Lung microvascular endothelial cell (primary cell): ENCODE measurements around the gene PTCSC3. TPM values are rescaled to one million over a fixed set of nuclear protein-coding genes. Genes with fewer than 3 reads are reported as not detected.

ENCODE experiments used
- DNase-seq, 2 donors: peaks; one replicate each; pipeline versions ENCODE4 v3.0.0 to v3.0.0-alpha.2; 2010; ENCODE audit warnings: low read depth in 2 of 2
- total RNA-seq: library from RNA; depleted of rRNA; stranded (reverse); fragments of >200 nt; gene quantifications from 2 replicates; pipeline ENCODE4 v1.2.1, GENCODE V29; 2014

Gene PTCSC3
- not detected in 2 replicates for total RNA-seq

DNA sequence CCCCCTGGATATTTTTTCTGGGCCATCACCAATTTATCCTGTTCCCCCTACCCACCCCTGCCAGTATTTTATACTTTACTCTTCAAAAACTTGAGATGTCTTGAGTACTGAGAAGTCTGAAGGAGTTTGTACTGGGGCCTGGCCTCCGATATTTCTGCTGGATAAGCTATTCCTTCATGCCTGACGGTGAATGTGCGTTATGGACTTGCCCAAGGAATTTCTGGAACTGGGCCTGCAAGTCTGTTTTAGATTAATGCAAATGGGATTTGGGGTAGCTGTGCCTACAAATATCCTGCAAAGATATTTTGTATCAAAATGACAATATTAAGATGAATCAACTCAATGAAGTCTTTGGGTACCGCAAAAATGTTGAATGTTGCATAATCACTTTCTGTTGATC, at the start of gene PTCSC3:
PTCSC3 (minus strand) TSS at position 199 of the 400 bp plus-strand sequence.
- DNase-seq, result no peak

DNA sequence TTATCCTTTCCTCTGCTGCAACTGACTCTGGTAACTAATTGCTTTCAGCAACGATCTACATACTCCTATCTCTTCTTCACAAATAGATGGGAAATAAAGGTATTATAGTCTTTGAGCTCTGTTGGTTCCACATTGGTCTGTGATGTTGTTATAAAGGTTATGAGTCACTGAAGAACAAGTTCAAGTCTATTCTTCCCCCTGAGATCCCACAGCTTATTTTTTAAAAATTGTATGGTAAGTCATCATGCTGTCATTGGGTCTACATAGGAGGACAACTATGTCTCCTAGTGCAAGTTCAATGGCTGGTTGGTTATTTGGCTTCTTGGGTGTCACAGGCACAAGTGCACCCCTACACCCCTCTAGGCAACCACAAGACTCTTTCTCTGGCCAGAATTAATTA, 49.6 kb upstream of the PTCSC3 start:
- no peak for DNase-seq

GRCh38 chr14:36224176-36224575, 47.7 kb upstream of the PTCSC3 start:
- DNase-seq, result no peak

DNA sequence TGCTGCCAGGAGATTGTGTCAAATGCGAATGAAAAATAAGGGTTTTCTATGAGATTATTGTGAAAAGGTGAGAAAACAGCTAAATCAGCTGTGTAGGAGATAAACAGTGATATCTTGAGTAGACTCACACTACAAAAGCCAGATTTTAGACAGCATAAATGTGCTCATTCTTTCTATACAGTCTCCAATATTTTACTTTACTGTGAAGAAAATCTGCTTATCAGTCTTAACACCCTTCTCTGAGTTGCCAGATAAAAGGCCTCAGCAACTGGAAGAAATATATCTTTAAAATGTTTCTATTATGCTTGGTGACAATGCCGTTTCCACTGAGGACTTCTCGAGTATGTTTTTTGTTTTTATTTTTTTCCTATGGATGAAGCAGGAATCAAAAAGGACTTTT, 47.0 kb upstream of the PTCSC3 start:
- no peak for DNase-seq

DNA sequence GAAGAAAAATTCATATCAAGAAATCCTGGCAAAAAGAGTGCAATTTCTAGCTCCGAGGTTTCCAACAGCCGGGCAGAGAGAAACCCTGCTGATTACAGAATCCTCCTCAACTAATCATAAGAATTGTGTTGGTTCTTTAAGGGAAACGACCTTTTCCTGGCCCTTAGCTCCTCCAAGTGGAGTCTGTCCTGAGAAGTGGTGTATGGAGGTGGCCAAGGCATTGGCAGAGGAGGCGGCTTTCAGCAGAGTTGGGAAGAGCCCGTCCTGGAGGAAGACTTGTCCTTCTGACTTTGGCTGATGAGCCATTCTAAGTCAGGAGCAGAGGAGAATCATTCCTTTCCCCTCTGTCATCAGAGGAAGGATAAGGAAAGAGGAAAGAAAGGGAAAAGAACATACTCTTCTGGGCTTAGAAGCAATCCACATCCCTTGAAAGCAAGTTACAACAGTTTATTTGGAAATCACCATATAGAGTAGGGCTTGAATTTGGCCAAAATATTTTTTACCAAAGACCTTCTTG, 46.5 kb upstream of the PTCSC3 start:
- DNase-seq, result no peak

GRCh38 chr14:36222337-36222736, 45.8 kb upstream of the PTCSC3 start:
- DNase-seq, result no peak

DNA sequence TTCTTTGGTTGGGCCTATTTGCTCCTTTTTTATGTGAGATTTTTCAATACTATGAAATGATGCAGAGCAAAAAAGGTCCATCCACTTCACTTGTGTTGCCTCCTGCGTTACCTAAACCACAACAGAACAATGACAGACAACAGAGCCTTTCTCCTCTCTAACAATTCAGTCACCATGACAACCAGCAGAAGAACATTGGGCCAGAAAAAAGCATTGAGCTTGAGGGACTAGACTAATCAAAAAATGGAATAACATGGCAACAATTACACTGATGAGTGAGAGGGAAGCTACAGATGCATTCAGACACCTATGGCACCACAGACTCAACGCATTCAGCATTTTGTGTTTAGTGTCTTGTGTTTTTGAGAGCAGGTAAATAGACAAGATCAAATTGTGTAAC, 44.6 kb upstream of the PTCSC3 start:
- DNase-seq, result no peak

- DNase-seq, result no peak
These were observed 41.2 kb upstream of the PTCSC3 start for GRCh38 chr14:36217732-36218131.

DNA sequence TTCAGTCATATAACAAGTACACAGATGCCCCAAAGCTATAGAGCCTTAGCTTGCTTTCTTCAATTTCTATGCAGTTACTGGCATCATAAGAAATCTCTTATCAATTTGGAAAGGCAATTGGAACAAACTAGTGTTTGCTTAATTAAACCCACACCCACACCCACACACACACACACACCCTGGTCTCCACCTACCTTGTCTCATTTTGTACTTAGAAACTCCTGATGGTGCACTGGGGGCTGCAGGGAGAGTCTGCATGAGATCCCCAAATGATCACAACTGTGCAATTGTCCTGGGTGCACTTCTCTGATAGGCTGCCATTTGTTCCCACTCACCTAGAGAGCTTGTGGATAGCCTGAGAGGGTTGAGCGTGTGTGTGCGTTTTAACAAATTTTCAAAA, 40.5 kb upstream of the PTCSC3 start:
- DNase-seq, result no peak

GRCh38 chr14:36215217-36215598, 38.7 kb upstream of the PTCSC3 start:
- no peak for DNase-seq

- no peak for DNase-seq
These were observed 38.1 kb upstream of the PTCSC3 start for GRCh38 chr14:36214476-36215216.

- DNase-seq, result no peak
These were observed 36.5 kb upstream of the PTCSC3 start for GRCh38 chr14:36212987-36213386.

GRCh38 chr14:36212577-36212976, 36.1 kb upstream of the PTCSC3 start:
- no peak for DNase-seq

DNA sequence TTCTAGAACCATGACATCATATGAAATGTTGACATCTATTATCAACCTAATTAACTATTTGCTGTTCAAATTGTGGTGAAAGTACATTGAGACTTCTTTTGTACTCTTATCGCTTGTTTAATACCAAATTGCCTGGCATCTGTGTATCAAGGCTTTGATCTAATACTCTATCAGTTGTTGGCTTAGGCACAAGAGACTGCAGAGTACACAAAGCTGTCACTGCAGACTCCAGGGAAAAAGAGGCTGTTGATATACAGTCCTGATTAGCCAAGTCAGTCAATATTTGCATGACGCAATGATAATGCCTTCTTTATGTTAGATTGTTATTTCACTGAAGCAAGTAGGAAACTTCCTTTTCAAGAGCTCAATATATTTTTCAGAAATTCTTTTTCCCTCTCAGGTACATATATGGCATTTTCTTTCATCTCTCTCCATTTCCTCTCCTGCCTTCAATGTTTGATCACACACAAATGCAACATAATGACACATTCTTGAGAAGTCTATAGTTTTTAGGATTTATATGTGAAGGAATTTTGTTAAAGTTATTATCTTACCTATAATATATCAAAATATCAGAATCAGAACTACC, 32.3 kb upstream of the PTCSC3 start:
- no peak for DNase-seq

DNA sequence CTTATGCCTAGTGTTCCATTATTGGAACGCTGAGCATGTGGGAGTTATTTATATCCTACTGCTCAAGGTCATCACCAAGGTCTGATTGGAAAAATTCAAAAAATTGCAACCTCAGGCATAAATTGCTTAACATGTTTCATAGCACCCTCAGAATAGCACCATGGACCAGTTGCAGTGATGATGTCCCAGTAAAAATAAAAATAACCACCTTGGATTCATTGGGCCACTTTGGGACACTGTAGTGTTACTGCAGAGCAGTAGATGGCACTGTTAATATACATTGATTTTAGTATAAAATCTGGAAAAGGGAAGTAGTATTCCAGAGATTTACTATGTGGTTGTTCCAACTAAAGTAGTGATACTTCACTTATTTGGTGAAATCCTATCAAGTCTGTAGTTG, 31.0 kb upstream of the PTCSC3 start:
- peak; percentile 6 for DNase-seq

DNA sequence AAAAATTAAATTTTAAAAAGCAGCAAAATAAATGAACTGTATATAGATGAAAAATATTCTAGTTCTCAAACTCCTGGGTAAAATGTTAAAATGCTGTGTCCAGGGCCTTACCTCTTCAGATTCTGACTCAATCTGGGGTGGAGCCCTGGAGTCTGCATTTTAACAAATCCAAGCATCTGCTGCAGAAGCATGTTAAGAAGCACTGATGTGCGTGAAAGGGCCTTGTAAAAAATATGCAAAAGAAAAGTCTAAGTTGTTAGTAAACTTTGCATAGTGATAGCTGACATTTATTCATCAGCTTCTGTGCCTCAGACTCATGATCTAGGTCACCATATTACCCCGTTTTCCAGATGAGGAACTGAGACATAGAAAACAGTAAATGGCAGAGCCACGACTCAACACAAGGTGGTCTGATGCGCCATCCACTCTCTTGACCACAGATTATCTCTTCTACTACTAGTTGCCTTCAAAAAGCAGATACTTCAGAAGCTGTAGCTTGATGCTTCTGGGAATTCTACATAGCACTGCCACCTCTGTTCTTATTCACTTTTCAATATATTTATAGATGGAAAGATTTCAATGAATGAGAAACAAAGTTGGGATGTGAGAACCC, 28.0 kb upstream of the PTCSC3 start:
- DNase-seq, result no peak

DNA sequence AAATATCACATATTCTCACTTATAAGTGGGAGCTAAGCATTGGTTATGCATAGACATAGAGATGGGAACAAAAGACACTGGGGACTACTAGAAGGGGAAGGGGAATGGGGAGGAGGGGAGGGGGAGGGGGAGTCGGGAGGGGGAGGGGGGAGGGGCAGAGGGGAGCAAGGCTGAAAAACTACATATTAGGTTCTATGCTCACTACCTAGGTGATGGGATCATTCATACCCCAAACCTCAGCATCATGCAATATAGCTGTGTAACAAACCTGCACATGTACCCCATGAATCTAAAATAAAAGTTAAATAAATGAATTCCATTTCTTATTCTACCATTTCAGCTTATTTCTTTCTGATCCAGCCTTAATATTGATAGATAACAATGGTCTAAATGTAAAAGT, 21.9 kb upstream of the PTCSC3 start:
- DNase-seq, result no peak

GRCh38 chr14:36194663-36195062, 18.1 kb upstream of the PTCSC3 start:
- DNase-seq, result no peak

DNA sequence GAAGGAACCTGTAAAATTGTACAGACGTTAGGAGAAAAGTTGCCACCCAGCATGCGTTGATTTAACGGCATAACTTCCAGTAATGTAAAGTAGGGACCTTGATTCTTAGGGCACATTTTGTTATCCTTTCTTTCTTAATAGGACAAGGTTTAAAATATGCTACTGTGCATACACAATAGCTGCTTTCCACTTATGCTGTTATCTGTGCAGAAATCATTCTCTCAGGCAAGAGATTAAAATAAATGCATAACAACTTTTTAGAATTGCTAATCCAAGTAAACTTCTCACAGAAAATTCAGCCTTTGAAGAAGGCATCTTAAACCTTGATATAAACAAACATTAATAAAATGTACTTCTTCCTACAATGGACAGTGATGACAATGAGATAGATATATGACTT, 16.0 kb upstream of the PTCSC3 start:
- DNase-seq, result no peak

DNA sequence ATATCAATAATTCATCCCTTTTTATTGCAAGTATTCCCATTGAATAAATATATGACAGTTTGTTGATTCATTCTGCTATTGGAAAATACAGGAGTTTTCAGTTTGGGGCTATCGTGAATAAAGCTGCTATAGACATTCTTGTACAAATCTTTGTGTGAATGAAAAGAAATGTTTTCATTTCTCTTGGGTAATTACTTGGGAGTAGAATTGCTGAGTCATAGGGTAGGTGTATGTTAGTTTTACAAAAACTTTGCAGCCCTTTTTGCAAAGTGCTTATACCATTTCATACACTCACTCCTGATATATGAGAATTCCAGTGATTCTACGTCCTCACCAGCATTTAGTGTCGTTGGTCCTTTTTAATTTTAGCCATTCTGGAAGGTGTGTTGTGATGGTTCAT, 6.9 kb upstream of the PTCSC3 start:
- no peak for DNase-seq

GRCh38 chr14:36181417-36181816, 4.9 kb upstream of the PTCSC3 start:
- no peak for DNase-seq

GRCh38 chr14:36177489-36177888, 967 bp upstream of the PTCSC3 start:
- no peak for DNase-seq
